Retinal pigment epithelial cell (primary cell): Measurements from ENCODE around the gene SORL1-AS1.
"Not testable (repeated sequence)": the region's sequence is repeated elsewhere in the genome, so short reads cannot be mapped to it uniquely, and the experiment has no call there.

Source experiments
- DNase-seq: peaks from one replicate; pipeline ENCODE4 v3.0.0-alpha.2; 2010; ENCODE audit warnings: low read depth
- H3K4me3 ChIP-seq: 2 replicates; pipeline ENCODE4 v1.5.1; 2011; ENCODE audit warnings: mild to moderate bottlenecking, low read length, control low read depth, moderate library complexity
- TF ChIP-seq, protein P1 (sequence below): conservative IDR thresholded peaks from 2 replicates; pipeline ENCODE4 v1.5.1; 2011; ENCODE audit warnings: low read depth, low read length, control low read depth, inconsistent platforms

SORL1-AS1 gene

GRCh38 chr11:121412711-121413415, 39.9 kb downstream of the SORL1-AS1 start:
- no peak overlapping the region for H3K4me3 ChIP-seq
- no peak for DNase-seq
- TF ChIP-seq, protein P1, sequence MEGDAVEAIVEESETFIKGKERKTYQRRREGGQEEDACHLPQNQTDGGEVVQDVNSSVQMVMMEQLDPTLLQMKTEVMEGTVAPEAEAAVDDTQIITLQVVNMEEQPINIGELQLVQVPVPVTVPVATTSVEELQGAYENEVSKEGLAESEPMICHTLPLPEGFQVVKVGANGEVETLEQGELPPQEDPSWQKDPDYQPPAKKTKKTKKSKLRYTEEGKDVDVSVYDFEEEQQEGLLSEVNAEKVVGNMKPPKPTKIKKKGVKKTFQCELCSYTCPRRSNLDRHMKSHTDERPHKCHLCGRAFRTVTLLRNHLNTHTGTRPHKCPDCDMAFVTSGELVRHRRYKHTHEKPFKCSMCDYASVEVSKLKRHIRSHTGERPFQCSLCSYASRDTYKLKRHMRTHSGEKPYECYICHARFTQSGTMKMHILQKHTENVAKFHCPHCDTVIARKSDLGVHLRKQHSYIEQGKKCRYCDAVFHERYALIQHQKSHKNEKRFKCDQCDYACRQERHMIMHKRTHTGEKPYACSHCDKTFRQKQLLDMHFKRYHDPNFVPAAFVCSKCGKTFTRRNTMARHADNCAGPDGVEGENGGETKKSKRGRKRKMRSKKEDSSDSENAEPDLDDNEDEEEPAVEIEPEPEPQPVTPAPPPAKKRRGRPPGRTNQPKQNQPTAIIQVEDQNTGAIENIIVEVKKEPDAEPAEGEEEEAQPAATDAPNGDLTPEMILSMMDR = no peak

- H3K4me3 ChIP-seq = no peak overlapping the region
- TF ChIP-seq, protein P1 = no peak
- DNase-seq = no peak
These were observed 40.7 kb downstream of the SORL1-AS1 start for GRCh38 chr11:121412000-121412587.

- DNase-seq, H3K4me3 ChIP-seq: not testable (repeated sequence)
These were observed 41.4 kb downstream of the SORL1-AS1 start for GRCh38 chr11:121411330-121411729.

- DNase-seq = not testable (repeated sequence)
These were observed 42.7 kb downstream of the SORL1-AS1 start for GRCh38 chr11:121410041-121410440.

DNA sequence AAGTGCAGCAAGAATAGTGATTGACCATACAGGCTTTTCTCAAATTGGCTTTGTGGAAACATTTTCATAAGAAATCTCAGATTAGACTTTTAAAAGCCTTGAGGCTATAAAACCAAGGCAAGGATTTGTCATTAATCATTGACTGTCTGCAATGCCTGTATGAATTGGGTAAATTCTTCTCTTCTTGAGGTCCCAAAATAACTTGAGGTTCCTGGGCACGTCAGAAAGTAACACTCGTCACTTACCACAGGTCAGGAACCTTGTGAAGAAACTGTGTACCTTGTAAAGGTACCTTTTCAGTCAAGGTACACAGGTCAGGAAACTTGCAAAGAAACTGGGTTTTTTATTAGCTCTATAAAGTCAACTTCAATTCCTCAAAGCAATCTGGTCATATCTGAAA, 43.9 kb downstream of the SORL1-AS1 start:
- TF ChIP-seq, protein P1 = no peak
- no peak for DNase-seq
- no peak overlapping the region for H3K4me3 ChIP-seq

More at GRCh38 chr11:121410041-121410440, 42.7 kb downstream of the SORL1-AS1 start:
- not testable (repeated sequence) for H3K4me3 ChIP-seq

DNA sequence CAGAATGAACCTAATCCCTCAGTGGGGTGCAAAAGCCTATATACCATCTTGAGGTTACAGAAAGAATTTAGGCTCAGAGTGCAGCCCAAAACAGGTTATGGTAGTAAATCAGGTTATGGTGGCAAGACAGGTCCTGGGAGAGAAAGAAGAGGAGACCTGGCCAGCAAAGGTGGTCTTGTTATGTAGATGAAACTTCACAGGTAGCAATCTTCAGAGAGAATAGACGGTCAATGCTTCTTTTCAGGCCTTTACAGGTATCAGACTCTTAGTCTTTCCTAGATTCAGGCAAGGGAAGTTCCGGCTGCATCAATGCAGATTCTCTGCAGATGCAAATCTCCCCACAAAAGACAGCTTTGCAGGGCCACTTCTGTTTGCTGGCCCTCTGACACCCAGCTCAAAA, 46.5 kb downstream of the SORL1-AS1 start:
- TF ChIP-seq, protein P1 = no peak
- H3K4me3 ChIP-seq = no peak overlapping the region
- no peak for DNase-seq

DNA sequence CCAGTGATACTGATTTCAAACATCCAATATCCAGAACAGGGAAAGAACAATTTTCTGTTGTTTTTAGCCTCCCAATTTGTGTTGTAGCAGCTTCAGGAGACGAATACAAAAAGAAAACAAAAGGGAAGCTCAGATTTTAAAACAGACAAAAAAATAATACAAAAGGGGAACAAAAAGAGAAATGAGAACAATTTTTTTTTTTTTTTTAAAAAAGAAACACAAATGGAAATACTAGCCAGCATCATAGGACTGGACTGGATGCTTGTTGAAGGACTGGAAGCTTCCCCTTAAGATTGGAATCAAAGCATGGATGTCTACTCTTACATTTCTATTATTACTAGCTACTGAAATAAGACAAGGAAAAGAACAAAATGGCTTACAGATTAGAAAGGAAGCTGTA, 47.1 kb downstream of the SORL1-AS1 start:
- no peak overlapping the region for H3K4me3 ChIP-seq
- TF ChIP-seq, protein P1 = no peak

DNA sequence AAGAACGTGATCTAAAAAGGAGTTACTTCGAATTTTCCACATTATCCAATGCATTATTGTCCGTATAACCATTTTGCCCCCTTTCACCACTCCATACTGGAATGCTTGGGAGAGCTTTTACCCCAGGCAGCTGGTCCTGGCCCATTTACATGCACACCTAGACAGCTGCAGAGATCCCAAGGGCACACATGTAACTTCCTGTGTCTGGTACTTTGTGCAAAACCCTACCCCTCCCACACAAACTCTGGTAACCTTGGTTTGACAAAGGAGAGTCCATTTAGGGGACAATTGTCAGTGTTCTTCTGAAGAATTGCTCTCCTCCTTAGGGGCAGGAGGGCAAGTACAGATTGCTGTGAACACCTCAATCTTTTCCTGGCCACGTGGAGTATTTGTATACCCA, 58.0 kb downstream of the SORL1-AS1 start:
- DNase-seq = no peak
- TF ChIP-seq, protein P1 = no peak
- no peak overlapping the region for H3K4me3 ChIP-seq

More for the DNA sequence above, 47.1 kb downstream of the SORL1-AS1 start:
- DNase-seq = no peak
